Measurements from ENCODE around the gene DRC7. TPM values are rescaled to one million over a fixed set of nuclear protein-coding genes. Genes with fewer than 3 reads are reported as not detected.

The DRC7 gene
- total RNA-seq, 1 experiment from 2014 or later = 0.85 TPM

DNA sequence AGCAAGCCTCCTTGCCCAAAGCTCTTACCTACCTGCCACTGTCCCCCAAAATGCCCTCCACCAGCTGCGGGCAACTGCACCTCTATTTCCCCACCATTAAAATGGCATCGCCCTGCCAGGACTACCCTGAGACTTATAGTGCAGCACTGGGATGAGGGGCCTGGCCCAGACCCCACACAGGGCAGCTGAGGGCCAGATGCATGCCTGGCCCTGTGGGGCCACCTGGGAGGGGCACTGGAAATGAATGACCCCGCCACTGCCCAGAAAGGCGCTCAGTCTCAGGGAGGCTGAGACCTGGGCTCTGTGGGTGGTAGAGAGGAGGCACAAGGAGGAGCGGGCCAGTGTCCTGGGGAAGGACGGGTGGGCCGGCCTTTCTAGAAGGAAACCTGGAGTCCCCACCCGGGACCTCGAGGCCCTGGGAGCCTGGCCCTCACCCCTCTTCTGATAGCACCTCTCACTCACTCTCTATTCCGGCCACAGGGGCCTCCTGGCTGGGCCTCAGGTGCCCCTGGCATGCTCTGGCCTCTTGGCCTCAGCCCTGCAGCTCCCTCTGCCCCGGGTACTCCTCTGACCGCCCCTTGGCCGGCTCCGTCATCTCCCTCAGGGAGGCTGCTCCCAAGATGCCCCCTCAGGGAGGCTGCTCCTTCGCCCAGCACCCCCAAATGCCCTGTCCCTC is 67.9 kb downstream of the DRC7 start:
- peaks cover 32% of the 10 kb centered on the region for H3K4me1 ChIP-seq (replicated peaks; ENCODE audit: insufficient read depth)
- TF ChIP-seq CTCF (conservative IDR thresholded peaks at IDR 0.05) (no peak), EZH2 (IDR thresholded peaks at IDR 0.05; ENCODE audit: low read depth) (no peak)

DNA sequence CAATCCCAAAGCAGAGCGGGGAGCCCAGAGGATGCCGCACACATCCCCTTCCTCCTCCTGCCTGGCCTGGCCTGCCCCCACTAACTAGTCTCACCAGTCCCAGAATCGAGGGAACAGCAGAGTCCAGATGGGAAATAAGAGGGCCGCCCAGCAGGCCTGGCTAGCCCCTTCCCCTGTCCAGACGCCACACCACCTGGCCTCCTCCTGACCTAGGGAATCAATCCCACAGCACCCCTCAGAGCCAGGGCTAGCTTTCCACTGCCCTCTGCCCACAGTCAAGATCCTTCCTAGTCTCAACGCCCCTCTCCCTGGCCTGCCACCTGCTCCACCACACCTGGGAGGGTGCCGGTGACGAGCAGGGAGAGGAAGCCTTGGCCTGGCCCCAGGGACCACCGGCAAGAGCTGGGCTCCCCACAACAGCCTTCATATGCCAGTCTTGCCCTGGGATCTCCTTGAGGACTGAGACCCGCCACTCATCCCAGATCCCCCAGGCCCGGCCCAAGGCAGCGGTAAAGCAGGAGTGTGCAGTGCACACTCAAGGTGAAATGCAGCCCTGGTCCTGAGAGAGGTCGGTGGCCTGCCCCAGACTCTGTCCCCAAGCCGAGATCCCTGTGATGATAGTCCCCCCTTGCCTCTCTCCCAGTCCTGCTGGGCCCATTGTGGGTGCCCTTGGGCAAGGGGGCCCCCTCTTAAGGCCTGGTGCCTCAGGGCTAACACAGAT is 68.8 kb downstream of the DRC7 start:
- no peak overlapping the region for H3K4me3 ChIP-seq
- no TSS peak for BruUV-seq (replicated peaks)
- no peaks in the 10 kb centered on the region; the same call in 1 of the 2 replicates for H3K36me3 ChIP-seq (ENCODE audit: low read depth)
- H2AFZ ChIP-seq = no peak overlapping the region
- intact Hi-C loops (cut with micrococcal nuclease; ENCODE audit: unreplicated experiment) = loop anchor here (2.0 kb wide), 1 partner anchor 63 kb away; no protein-coding TSS in a partner anchor
- TF ChIP-seq EZH2 (IDR thresholded peaks at IDR 0.05; ENCODE audit: low read depth) (no peak), CTCF (conservative IDR thresholded peaks at IDR 0.05) (no peak)
- peaks cover 32% of the 10 kb centered on the region for H3K4me1 ChIP-seq (replicated peaks; ENCODE audit: insufficient read depth)
- no peak for DNase-seq
- H3K27ac ChIP-seq = no peak overlapping the region
- no peaks in the 10 kb centered on the region for H3K9me2 ChIP-seq (ENCODE audit: insufficient read depth)
- H3K79me2 ChIP-seq (ENCODE audit: low read depth) = no peaks in the 10 kb centered on the region
- H4K20me1 ChIP-seq (ENCODE audit: insufficient read depth) = no peaks in the 10 kb centered on the region
- H3F3A ChIP-seq (ENCODE audit: insufficient read depth, low read depth) = peaks cover 12% of the 10 kb centered on the region; the same call in 1 of the 2 replicates
- no peaks in the 10 kb centered on the region for H3K9me3 ChIP-seq (ENCODE audit: insufficient read depth, low read depth)
- ChIA-PET POLR2A (ENCODE audit: unreplicated experiment) (no interaction called here), CTCF (interaction anchor here (0.8 kb wide), 1 partner anchor 32 kb away, joined by 3 read pairs; no protein-coding TSS in a partner anchor)
- H3K4me2 ChIP-seq = no peak overlapping the region
- no peaks in the 10 kb centered on the region for H3K27me3 ChIP-seq (ENCODE audit: insufficient read depth, low read depth)

More for the DNA sequence above, 67.9 kb downstream of the DRC7 start:
- no peak overlapping the region for H3K4me3 ChIP-seq
- no peaks in the 10 kb centered on the region for H3K27me3 ChIP-seq (ENCODE audit: insufficient read depth, low read depth)
- H3K4me2 ChIP-seq = no peak overlapping the region
- ChIA-PET CTCF (no interaction called here), POLR2A (ENCODE audit: unreplicated experiment) (no interaction called here)
- no peaks in the 10 kb centered on the region for H4K20me1 ChIP-seq (ENCODE audit: insufficient read depth)
- no TSS peak for BruUV-seq (replicated peaks)
- no peak for DNase-seq
- H3K9me2 ChIP-seq (ENCODE audit: insufficient read depth) = no peaks in the 10 kb centered on the region
- no peaks in the 10 kb centered on the region; the same call in 1 of the 2 replicates for H3K36me3 ChIP-seq (ENCODE audit: low read depth)
- H3F3A ChIP-seq (ENCODE audit: insufficient read depth, low read depth) = peaks cover 12% of the 10 kb centered on the region; the same call in 1 of the 2 replicates
- no peak overlapping the region for H2AFZ ChIP-seq
- intact Hi-C loops (cut with micrococcal nuclease; ENCODE audit: unreplicated experiment) = no loop called here
- no peak overlapping the region for H3K27ac ChIP-seq
- no peaks in the 10 kb centered on the region for H3K79me2 ChIP-seq (ENCODE audit: low read depth)
- H3K9me3 ChIP-seq (ENCODE audit: insufficient read depth, low read depth) = no peaks in the 10 kb centered on the region

DNA sequence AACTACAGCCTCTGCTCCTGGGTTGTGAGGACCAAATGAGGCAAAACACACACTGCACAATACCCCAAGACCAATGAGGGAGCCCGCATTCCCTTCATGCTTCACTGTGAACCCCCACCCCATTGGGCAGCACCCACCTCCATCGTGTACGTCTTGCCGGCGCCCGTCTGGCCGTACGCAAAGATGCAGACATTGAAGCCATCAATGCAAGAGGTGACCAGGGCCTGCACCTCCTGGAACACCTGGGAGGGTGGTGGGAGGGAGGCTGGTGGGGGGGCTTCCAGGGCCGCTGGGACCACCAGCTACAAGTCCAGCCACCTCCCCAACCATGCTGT is 69.4 kb downstream of the DRC7 start:
- BruUV-seq (replicated peaks) = no TSS peak
- DNase-seq = no peak
- Histone ChIP-seq H3K4me3 (no peak overlapping the region), H3K36me3 (ENCODE audit: low read depth) (no peaks in the 10 kb centered on the region; the same call in 1 of the 2 replicates), H2AFZ (no peak overlapping the region), H3K27me3 (ENCODE audit: insufficient read depth, low read depth) (no peaks in the 10 kb centered on the region), H3K27ac (no peak overlapping the region), H3K79me2 (ENCODE audit: low read depth) (no peaks in the 10 kb centered on the region), H3K9me3 (ENCODE audit: insufficient read depth, low read depth) (no peaks in the 10 kb centered on the region), H3K4me1 (replicated peaks; ENCODE audit: insufficient read depth) (peaks cover 31% of the 10 kb centered on the region), H3F3A (ENCODE audit: insufficient read depth, low read depth) (peaks cover 12% of the 10 kb centered on the region; the same call in 1 of the 2 replicates), H3K4me2 (no peak overlapping the region), H3K9me2 (ENCODE audit: insufficient read depth) (no peaks in the 10 kb centered on the region), H4K20me1 (ENCODE audit: insufficient read depth) (no peaks in the 10 kb centered on the region)
- ChIA-PET CTCF (interaction anchor here (0.8 kb wide), 1 partner anchor 31 kb away, joined by 3 read pairs; no protein-coding TSS in a partner anchor), POLR2A (ENCODE audit: unreplicated experiment) (no interaction called here)
- TF ChIP-seq EZH2 (IDR thresholded peaks at IDR 0.05; ENCODE audit: low read depth) (no peak), CTCF (conservative IDR thresholded peaks at IDR 0.05) (no peak)
- intact Hi-C loops (cut with micrococcal nuclease; ENCODE audit: unreplicated experiment) = loop anchor here (2.0 kb wide), 1 partner anchor 63 kb away; no protein-coding TSS in a partner anchor
